Dedifferentiated amniotic fluid mesenchymal stem cell (primary cell): ENCODE data around the gene HTD2.
"Not testable (repeated sequence)": the region's sequence is repeated elsewhere in the genome, so short reads cannot be mapped to it uniquely, and the experiment has no call there.

ENCODE experiments used
- DNase-seq: peaks from one replicate; pipeline ENCODE4 v3.0.0-alpha.2; 2016; ENCODE audit errors: extremely low spot score

The HTD2 gene

GRCh38 chr3:58305882-58306711 lies at the start of gene HTD2, which contains the start of gene RPP14:
TSS of gene HTD2 (plus strand) at chr3:58306520. CDS start at chr3:58317614, 11,094 bp downstream.
TSS of gene RPP14 (plus strand) at chr3:58306245. CDS start at chr3:58310330, 4,085 bp downstream.
- peak; percentile 96 for DNase-seq

GRCh38 chr3:58258392-58259055 lies 47.8 kb upstream of the HTD2 start:
- no peak for DNase-seq

DNA sequence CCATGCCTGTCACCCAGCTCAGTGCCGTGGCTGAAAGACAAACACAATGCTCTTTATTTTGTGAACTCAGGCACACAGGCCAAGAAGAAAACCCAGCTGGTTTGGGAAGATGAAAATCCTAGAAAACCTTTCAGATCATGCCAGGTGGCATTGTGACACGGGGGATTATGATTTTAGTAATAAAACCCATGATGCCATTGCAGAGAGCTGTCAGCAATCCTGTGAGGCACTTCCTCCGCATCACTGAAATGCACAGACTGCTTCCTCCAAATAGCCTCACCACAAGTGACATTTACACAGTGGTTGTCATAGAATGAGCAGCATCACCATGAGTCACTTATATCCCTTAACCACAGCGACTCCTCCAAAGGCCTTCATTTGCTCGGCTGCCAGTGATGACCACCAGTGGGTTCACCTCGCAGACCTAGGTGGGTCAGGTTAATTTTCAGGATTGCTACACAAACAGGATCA lies 46.0 kb upstream of the HTD2 start:
- DNase-seq, result no peak

GRCh38 chr3:58260733-58261132 lies 45.6 kb upstream of the HTD2 start:
- no peak for DNase-seq

DNA sequence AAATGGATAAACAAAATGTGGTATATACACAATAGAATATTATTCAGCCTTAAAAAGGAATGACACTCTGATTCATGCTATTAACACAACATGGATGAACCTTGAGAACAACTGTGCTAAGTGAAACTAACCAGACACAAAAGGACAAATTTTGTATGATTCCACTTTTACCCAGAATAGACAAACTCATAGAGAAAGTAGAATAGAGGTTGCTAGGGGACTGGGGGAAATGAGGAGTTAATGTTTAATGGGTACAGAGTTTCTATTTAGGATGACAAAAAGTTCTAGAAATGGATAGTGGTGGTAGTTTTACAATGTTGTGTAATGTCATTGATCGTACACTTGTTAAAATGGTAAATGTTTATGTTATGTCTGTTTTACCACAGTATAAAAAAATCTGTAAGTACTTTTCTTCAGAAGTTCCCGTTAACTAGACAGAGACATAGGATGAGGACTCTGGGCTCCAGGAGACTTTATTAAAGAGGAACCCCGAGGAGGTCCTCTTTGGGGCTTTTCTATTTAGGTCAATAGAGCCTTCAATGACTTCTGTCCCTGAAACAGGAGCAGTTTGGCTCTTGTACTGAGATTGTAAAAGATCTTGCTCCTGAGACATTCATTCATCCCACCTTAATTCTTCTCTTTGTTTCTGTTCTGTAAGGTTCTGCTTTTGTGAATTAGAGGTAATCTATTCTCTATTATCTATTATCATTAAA lies 44.2 kb upstream of the HTD2 start:
- DNase-seq, result no peak

- no peak for DNase-seq
Observed at GRCh38 chr3:58266577-58266976, 39.7 kb upstream of the HTD2 start.

DNA sequence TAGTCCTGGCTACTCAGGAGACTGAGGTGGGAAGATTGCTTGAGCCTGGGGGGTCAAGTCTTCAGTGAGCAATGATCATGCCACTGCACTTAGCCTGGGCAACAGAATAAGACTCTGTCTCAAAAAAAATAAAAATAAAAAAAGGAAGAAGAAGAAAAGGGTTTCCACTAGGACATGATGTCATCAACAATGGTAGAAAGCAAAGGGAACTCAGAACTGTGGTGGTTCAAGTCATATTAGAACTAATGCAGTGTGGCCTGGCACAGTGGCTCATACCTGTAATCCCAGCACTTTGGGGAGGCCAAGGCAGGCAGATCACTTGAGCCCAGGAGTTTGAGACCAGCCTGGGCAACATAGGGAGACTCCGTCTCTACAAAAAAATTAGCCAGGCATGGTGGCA lies 38.8 kb upstream of the HTD2 start:
- DNase-seq, result not testable (repeated sequence)

DNA sequence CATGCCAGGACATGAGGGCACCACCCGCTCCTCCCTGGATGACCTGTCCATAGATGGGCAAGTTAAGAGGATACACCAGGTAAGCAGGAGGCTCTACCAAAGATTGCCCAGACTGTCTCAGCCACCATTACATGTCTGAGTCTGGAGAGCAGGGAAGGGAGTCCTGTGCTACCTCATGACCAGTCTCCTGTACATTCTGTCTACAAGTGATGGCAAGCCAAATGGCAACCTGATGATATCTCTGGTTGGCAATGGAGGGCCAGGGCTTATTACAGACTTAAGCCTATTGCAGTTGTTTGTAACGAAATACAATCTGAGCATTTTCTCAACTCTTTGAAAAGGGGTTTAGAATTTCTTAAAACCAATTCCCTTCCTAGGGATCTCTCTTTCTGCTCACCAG lies 37.0 kb upstream of the HTD2 start:
- DNase-seq, result no peak

DNA sequence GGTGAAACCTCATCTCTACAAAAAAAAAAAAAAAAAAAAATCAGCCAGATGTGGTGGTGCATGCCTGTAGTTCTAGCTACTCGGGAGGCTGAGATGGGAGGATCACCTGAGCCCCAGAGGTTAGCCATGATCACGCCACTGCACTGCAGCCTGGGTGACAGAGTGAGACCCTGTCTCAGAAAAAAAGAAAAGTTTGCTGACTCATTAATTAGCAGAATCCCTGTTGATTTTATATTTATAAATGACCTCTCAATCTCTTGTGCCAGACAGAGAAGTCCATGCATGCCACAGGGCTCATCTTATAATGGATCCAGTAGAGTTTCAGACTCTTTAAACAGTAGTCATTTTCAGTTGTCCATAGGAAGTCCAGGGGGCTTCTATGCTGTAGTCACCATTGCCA lies 35.8 kb upstream of the HTD2 start:
- no peak for DNase-seq

DNA sequence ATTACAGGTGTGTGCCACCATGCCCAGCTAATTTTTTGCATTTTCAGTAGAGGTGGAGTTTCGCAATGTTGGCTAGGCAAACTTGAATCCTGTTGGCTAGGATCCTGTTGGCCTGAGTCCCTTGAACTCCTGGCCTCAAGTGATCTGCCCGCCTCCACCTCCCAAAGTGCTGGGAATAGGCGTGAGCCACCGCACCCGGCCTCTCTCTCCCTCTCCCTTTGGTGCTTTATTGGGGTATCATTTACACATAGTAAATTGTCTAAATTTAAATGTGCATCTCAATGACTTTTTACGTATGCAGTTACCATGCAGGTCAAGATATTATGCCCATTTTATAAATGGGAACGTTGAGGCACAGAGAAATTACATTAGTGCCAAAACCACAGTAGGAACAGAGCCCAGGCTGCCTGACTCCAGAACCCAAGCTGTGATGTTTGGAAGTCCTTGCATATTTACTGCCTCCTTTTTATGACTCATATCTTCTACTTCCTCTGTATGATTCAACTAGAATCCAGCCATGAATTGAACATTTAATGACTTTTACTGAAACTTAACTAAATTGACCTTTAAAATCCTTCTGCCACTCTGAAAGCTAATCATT lies 34.3 kb upstream of the HTD2 start:
- DNase-seq, result peak; percentile 61

- no peak for DNase-seq
Observed at GRCh38 chr3:58272891-58273290, 33.4 kb upstream of the HTD2 start.

- not testable (repeated sequence) for DNase-seq
Observed at GRCh38 chr3:58273362-58273761, 33.0 kb upstream of the HTD2 start.

- no peak for DNase-seq
Observed at GRCh38 chr3:58274027-58274614, 32.2 kb upstream of the HTD2 start.

- no peak for DNase-seq
Observed at GRCh38 chr3:58281069-58281468, 25.3 kb upstream of the HTD2 start.

GRCh38 chr3:58285334-58285733 lies 21.0 kb upstream of the HTD2 start:
- no peak for DNase-seq

DNA sequence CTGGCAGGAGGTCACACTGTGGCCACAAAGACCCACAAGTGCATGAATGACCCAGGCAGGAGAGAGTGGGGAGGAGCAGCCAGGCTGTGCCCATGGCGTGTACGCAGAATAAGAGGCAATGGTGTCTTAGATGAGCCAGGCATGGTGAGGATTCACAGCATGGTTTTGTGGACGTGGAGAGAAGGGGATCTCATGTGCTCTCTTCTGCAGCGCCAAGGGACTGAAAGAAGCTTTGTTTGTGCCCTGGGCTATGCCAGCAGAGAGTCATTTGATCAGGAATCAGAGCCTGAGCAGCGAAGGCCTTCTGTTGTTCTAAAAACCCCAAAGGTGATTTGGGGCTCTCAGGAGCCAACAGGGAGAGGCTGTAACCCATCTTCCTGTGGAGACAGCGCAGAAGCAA lies 19.0 kb upstream of the HTD2 start:
- DNase-seq, result no peak

DNA sequence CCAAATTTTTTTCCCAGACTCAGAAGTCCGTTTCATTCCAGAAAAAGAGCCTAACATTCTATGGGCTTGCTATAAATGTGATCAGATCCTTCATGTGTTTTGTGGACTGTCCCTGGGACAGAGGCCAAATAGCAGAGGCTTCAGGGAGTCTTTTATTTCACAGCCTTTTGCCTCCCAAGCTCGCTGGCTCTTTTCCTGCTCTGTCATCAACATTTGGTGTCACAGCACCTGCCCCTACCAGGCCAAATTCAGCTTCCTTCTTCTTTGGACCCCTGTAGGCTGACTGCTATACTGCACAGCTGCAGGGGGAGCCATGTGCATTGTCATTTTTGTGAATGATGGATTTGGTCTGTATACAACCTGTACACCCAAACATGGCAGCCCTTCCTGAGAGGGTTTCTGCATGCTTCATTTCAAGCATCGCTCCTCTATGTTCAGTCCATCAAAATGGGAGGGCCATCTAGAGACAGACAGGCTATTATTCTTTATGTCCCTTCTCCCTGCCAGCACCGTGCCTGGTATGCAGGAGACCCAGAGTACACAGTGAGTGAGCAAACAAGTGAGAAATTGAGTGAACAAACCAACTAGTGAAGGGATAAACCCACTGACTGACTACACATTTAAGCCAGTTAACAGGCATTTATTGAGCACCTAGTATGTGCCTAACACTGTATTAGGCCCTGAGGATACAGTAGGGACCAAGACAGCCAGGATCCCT lies 18.1 kb upstream of the HTD2 start:
- no peak for DNase-seq

GRCh38 chr3:58288964-58289613 lies 17.2 kb upstream of the HTD2 start:
- not testable (repeated sequence) for DNase-seq

- DNase-seq, result not testable (repeated sequence)
Observed at GRCh38 chr3:58290446-58290845, 15.9 kb upstream of the HTD2 start.

DNA sequence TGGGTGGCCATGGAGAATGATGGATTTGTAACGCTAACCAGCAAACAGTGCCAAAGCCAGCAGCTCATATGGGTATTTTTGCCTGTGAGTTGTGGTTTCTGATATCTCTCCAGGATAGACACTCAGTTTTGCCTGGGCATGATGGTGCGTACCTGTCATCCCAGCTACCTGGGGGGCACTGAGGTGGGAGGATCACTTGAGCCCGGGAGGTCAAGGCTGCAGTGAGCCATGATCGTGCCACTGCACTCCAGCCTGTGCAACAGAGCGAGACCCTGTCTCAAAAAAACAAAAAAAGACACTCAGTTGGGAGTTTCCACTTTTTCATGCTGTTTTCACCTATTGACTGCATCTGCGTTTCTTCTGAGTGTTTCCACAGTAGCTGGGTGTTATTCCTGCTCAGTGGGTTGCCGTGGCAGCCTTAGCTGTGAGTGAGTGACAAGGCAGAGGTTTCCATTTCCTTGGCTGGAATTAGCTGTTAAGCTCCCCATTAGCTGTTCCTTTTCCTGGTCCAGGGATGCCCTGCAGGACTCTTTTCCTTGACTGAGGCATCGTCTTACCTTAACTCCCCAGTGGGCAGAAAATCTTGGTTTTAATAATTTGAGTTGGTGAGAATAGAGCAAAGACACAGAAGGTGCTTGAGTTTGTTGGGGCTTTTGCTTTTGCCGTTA lies 14.5 kb upstream of the HTD2 start:
- no peak for DNase-seq
